K562 (cell line): ENCODE measurements around the gene SPINT2. TPM values are rescaled to one million over a fixed set of nuclear protein-coding genes. Genes with fewer than 3 reads are reported as not detected.

Experiments
- ATAC-seq: fragments of 200-7000 bp; cut with Tn5 transposase; 3 replicates; pipeline ENCODE4 v1.9.1; 2020; ENCODE audit warnings: moderate library complexity
- BruUV-seq: library from RNA; stranded (reverse); fragments of 400-500 nt; replicated peaks from 2 replicates; lab custom pipeline; 2021; lab: Mats Ljungman, UMichigan
- CTCF ChIA-PET: fragments of 300-600 bp; formaldehyde crosslinking; extraction: SDS; loops from one replicate; lab custom pipeline; 2021; ENCODE audit warnings: low intra/inter-chr PET ratio; lab: Yijun Ruan, JAX
- POLR2A ChIA-PET: fragments of 300-600, 350-650 bp; sonication (Branson Sonifier 250); formaldehyde crosslinking; extraction: SDS; loops from one replicate; lab custom pipeline; 2021; ENCODE audit warnings: antibody characterized with exemption, inconsistent platforms; lab: Yijun Ruan, JAX
- DNase-seq, 4 experiments: peaks; one replicate each; pipeline versions ENCODE4 v3.0.0 to v3.0.0-alpha.2; 2011 to 2018; ENCODE audit warnings: low spot score in 3 of 4, mixed read lengths in 3 of 4; ENCODE audit errors: extremely low read depth in 1 of 4
- FAIRE-seq: peaks from 2 replicates; lab custom pipeline; 2011; peaks lifted over from hg19 to GRCh38; lab: Jason Lieb, UNC
- H2AFZ ChIP-seq: 2 replicates; pipeline ENCODE4 v1.6.0; 2011; ENCODE audit warnings: low read depth, low read length, control low read depth, inconsistent platforms
- H3K27ac ChIP-seq: fragments of 200-600 bp; 3 replicates; pipeline ENCODE4 v1.8.0; 2011; ENCODE audit warnings: low read depth, mild to moderate bottlenecking, control low read depth, inconsistent platforms, low read length, moderate library complexity, mixed read lengths; ENCODE audit errors: extremely low read depth
- H3K27me3 ChIP-seq, 2 experiments: fragments of 300-600 bp in 1 of 2; 2 replicates in 1 of 2; 3 replicates in 1 of 2; pipeline versions ENCODE4 v1.6.0 to v1.8.0; 2011; ENCODE audit warnings: inconsistent platforms in 2 of 2, low read length in 2 of 2, mild to moderate bottlenecking in 1 of 2, mixed read lengths in 1 of 2, moderate library complexity in 1 of 2; ENCODE audit not compliant: control insufficient read depth in 2 of 2, insufficient read depth in 2 of 2
- H3K36me3 ChIP-seq: fragments of 300-600 bp; 3 replicates; pipeline ENCODE4 v1.8.0; 2011; ENCODE audit warnings: mild to moderate bottlenecking, low read length, inconsistent platforms; ENCODE audit not compliant: control insufficient read depth, insufficient read depth
- H3K4me1 ChIP-seq, 2 experiments: fragments of 200-600 bp in 1 of 2; replicated peaks in 1 of 2; 2 replicates in 1 of 2; 3 replicates in 1 of 2; pipeline versions ENCODE4 v1.5.1 to v1.8.0; 2011; ENCODE audit warnings: inconsistent platforms in 2 of 2, low read length in 2 of 2, mild to moderate bottlenecking in 1 of 2, mixed read lengths in 1 of 2, moderate library complexity in 1 of 2; ENCODE audit not compliant: control insufficient read depth in 2 of 2, insufficient read depth in 2 of 2
- H3K4me2 ChIP-seq: 2 replicates; pipeline ENCODE4 v1.6.1; 2011; ENCODE audit warnings: low read length, control low read depth, inconsistent platforms, mixed read lengths; ENCODE audit not compliant: insufficient read depth
- H3K4me3 ChIP-seq: fragments of 200-600 bp; sonication (generic), shearing (Covaris generic); 2 replicates; pipeline ENCODE4 v1.5.1; 2016; ENCODE audit warnings: control low read depth, inconsistent platforms
- H3K79me2 ChIP-seq: fragments of 200-600 bp; 3 replicates; pipeline ENCODE4 v1.8.0; 2011; ENCODE audit warnings: low read length, inconsistent platforms; ENCODE audit not compliant: control insufficient read depth, insufficient read depth
- H3K9ac ChIP-seq, 2 experiments: 2 replicates each; pipeline versions ENCODE4 v1.6.0 to v1.6.1; 2011; ENCODE audit warnings: low read depth in 2 of 2, low read length in 2 of 2, control low read depth in 1 of 2, inconsistent platforms in 1 of 2, mild to moderate bottlenecking in 1 of 2, mixed read lengths in 1 of 2; ENCODE audit not compliant: insufficient read depth in 1 of 2
- H3K9me1 ChIP-seq: one replicate; pipeline ENCODE4 v1.6.0; 2011; ENCODE audit warnings: inconsistent platforms, mild to moderate bottlenecking, low read length, moderate library complexity; ENCODE audit not compliant: control insufficient read depth, insufficient read depth
- H3K9me3 ChIP-seq: replicated peaks from 2 replicates; pipeline ENCODE4 v1.5.1; 2011; ENCODE audit warnings: low read depth, low read length, inconsistent platforms; ENCODE audit not compliant: control insufficient read depth, insufficient read depth
- H4K20me1 ChIP-seq: replicated peaks from 2 replicates; pipeline ENCODE4 v1.6.1; 2011; ENCODE audit warnings: low read length, inconsistent platforms, mixed read lengths; ENCODE audit not compliant: control insufficient read depth, insufficient read depth
- ARHGAP35 ChIP-seq: fragments of 450-650 bp; IDR thresholded peaks from 2 replicates; pipeline ENCODE4 v1.6.1; 2018; ENCODE audit not compliant: partially characterized antibody
- BMI1 ChIP-seq: fragments of 150-350 bp; IDR thresholded peaks from 2 replicates; pipeline ENCODE4 v1.6.1; 2014; ENCODE audit warnings: low read length
- CREB3L1 ChIP-seq: fragments of 450-650 bp; IDR thresholded peaks from 2 replicates; pipeline ENCODE4 v1.6.1; 2014; ENCODE audit warnings: low read depth, mild to moderate bottlenecking, moderate library complexity, borderline replicate concordance
- GTF3C2 ChIP-seq: IDR thresholded peaks from 3 replicates; pipeline ENCODE4 v1.6.1; 2011; ENCODE audit warnings: borderline replicate concordance, mild to moderate bottlenecking, moderate library complexity; ENCODE audit not compliant: insufficient read length; ENCODE audit errors: extremely low read depth
- MCM7 ChIP-seq, 2 experiments: fragments of 450-650 bp; IDR thresholded peaks; 2 replicates each; pipeline ENCODE4 v1.6.1; 2016 to 2018
- MXI1 ChIP-seq: IDR thresholded peaks from 2 replicates; pipeline ENCODE4 v1.6.1; 2011; ENCODE audit warnings: low read depth, mild to moderate bottlenecking, improper control_type of control experiment, low read length
- RFX5 ChIP-seq: IDR thresholded peaks from 2 replicates; pipeline ENCODE4 v1.6.1; 2011; ENCODE audit warnings: low read depth, mild to moderate bottlenecking, improper control_type of control experiment, low read length
- SAP30 ChIP-seq: fragments of 200-600 bp; sonication (generic); IDR thresholded peaks from 2 replicates; pipeline ENCODE4 v1.6.1; 2012; ENCODE audit warnings: borderline replicate concordance, low read depth, mild to moderate bottlenecking, moderate library complexity, low read length, control low read depth, inconsistent platforms; ENCODE audit not compliant: insufficient read depth, poor library complexity, severe bottlenecking
- TAF1 ChIP-seq: IDR thresholded peaks from 2 replicates; pipeline ENCODE4 v1.6.1; 2011; ENCODE audit warnings: mild to moderate bottlenecking, low read length, moderate library complexity; ENCODE audit not compliant: insufficient read depth, control insufficient read depth, severe bottlenecking; ENCODE audit errors: extremely low read depth
- UBTF ChIP-seq, 2 experiments: IDR thresholded peaks; 2 replicates each; pipeline ENCODE4 v1.6.1; 2012; ENCODE audit warnings: improper control_type of control experiment in 2 of 2, low read depth in 2 of 2, low read length in 2 of 2, borderline replicate concordance in 1 of 2
- ZNF24 ChIP-seq: fragments of 450-650 bp; IDR thresholded peaks from 2 replicates; pipeline ENCODE4 v1.6.1; 2016
- ZNF384 ChIP-seq: IDR thresholded peaks from 2 replicates; pipeline ENCODE4 v1.6.1; 2012; ENCODE audit warnings: low read depth, low read length, improper control_type of control experiment
- ZNF583 ChIP-seq: fragments of 250-450 bp; sonication (Bioruptor Pico); IDR thresholded peaks from 2 replicates; pipeline ENCODE4 v1.4.0; 2020
- WGBS: fragments of 100-300 bp; shearing (Covaris generic); methylation state at CpG from one replicate; pipeline ENCODE4 v1.1.6; 2016; ENCODE audit warnings: low coverage, mixed read lengths; ENCODE audit not compliant: insufficient coverage; ENCODE audit errors: missing lambda C conversion rate; 5-methylcytosine and 5-hydroxymethylcytosine counted together
- in situ Hi-C: fragments of 300-500 bp; cut with MboI; formaldehyde crosslinking; loops from 4 replicates; pipeline ENCODE4 v1.15.0; 2018; ENCODE audit warnings: inconsistent platforms, mixed read lengths
- intact Hi-C: fragments of 100-400 bp; cut with micrococcal nuclease; formaldehyde crosslinking; loops from 2 replicates; pipeline ENCODE4 v1.14.2; 2022
- polyA plus RNA-seq, 8 experiments: library from polyadenylated mRNA; depleted of rRNA in 4 of 8; stranded (reverse) in 5 of 8; unstranded in 3 of 8; fragments of >200 nt; fragmentation: Nextera tagmentation in 2 of 8; fragmentation: Illumina TruSeq in 1 of 8; extraction: Ambion mirVana in 2 of 8; extraction: Trizol in 1 of 8; gene quantifications; 2 replicates each; pipeline versions ENCODE4 v1.2.1 to v1.2.3, GENCODE V29; 2011 to 2014; ENCODE audit warnings: inconsistent platforms in 1 of 8, missing spikeins in 1 of 8
- total RNA-seq, 7 experiments: library from RNA; depleted of rRNA in 6 of 7; stranded (reverse); fragments of >200 nt in 6 of 7; fragmentation: Illumina TruSeq in 2 of 7; extraction: Trizol in 2 of 7; gene quantifications; 2 replicates each; pipeline versions ENCODE4 v1.2.1 to v1.2.3, GENCODE V29; 2011 to 2021; ENCODE audit warnings: low replicate concordance in 1 of 7

Gene SPINT2
- total and polyA plus RNA-seq, 9 of the 15 experiments (the other 6 are each of a cell fraction or from before 2014, with no cell fraction given), result 0.65 to 4.5 (median 3.4) TPM

- Histone ChIP-seq H3K9ac (no peak overlapping the region), H3K27me3 (no peaks in the 10 kb centered on the region), H3K27ac (no peak overlapping the region), H3K79me2 (peaks cover 11% of the 10 kb centered on the region; the same call in 2 of the 3 replicates), H3K4me1 (peaks cover 9 to 41% of the 10 kb centered on the region in 2 experiments; a peak in 4 of 5 replicates), H3K36me3 (peaks cover 23% of the 10 kb centered on the region; the same call in 2 of the 3 replicates), H3K4me2 (no peak overlapping the region), H3K4me3 (no peak overlapping the region), H3K9me1 (no peaks in the 10 kb centered on the region), H4K20me1 (no peaks in the 10 kb centered on the region), H2AFZ (no peak overlapping the region), H3K9me3 (no peaks in the 10 kb centered on the region)
- ATAC-seq, result no peak
- WGBS, result 83% methylated on average over 7 of the region's 7 CpGs
- ChIA-PET CTCF (no interaction called here), POLR2A (interaction anchor here (0.6 kb wide), 1 partner anchor 154 kb away, joined by 3 read pairs; the partner anchor contains the start of gene FAM98C)
- intact Hi-C loops, result no loop called here
- DNase-seq, result no peak
- in situ Hi-C loops, result no loop called here
- BruUV-seq, result no TSS peak
- FAIRE-seq, result no peak
- no peak for TF ChIP-seq BMI1
- TF ChIP-seq ZNF24, result no peak
- no peak for TF ChIP-seq RFX5
- no peak for TF ChIP-seq ARHGAP35
- no peak for TF ChIP-seq UBTF (IDR thresholded peaks at IDR 0.05; ENCODE audit: borderline replicate concordance in 1 of 2, low read depth in 2 of 2, low read length in 2 of 2)
- no peak for TF ChIP-seq SAP30
- TF ChIP-seq ZNF384, result no peak
- TF ChIP-seq ZNF583 (CRISPR knock-in tag), result no peak
- no peak for TF ChIP-seq GTF3C2
- TF ChIP-seq TAF1, result no peak
- TF ChIP-seq MCM7 (IDR thresholded peaks at IDR 0.05), result no peak
- no peak for TF ChIP-seq MXI1
- TF ChIP-seq CREB3L1, result no peak
Observed at GRCh38 chr19:38248421-38248820, 16.0 kb upstream of the SPINT2 start.
